GM06990 (cell line): Measurements from ENCODE around the gene CSMD2.

Experiments
- DNase-seq: peaks from one replicate; pipeline ENCODE4 v3.0.0-alpha.2; 2011; ENCODE audit not compliant: insufficient read length; ENCODE audit errors: extremely low read depth
- H3K27me3 ChIP-seq: replicated peaks from 2 replicates; pipeline ENCODE4 v1.6.0; 2011; ENCODE audit warnings: low read length; ENCODE audit not compliant: control insufficient read depth, insufficient read depth
- H3K36me3 ChIP-seq: 2 replicates; pipeline ENCODE4 v1.5.1; 2011; ENCODE audit warnings: low read length; ENCODE audit not compliant: control insufficient read depth, insufficient read depth
- H3K4me3 ChIP-seq: replicated peaks from 2 replicates; pipeline ENCODE4 v1.5.1; 2011; ENCODE audit warnings: low read depth, mild to moderate bottlenecking, control low read depth, low read length
- CTCF ChIP-seq: IDR thresholded peaks from 2 replicates; pipeline ENCODE4 v1.5.1; 2011; ENCODE audit warnings: low read length, control low read depth, mild to moderate bottlenecking, inconsistent platforms; ENCODE audit not compliant: insufficient read depth, poor library complexity, severe bottlenecking

CSMD2 gene

GRCh38 chr1:34002810-34003209 lies 162.2 kb downstream of the CSMD2 start:
- TF ChIP-seq CTCF: no peak
- DNase-seq: no peak
- Histone ChIP-seq H3K27me3 (no peaks in the 10 kb centered on the region; the same call in 1 of the 2 replicates), H3K36me3 (no peaks in the 10 kb centered on the region), H3K4me3 (no peak overlapping the region)

- TF ChIP-seq CTCF: no peak
- H3K27me3 ChIP-seq: no peaks in the 10 kb centered on the region
- no peak for DNase-seq
These were observed 167.6 kb downstream of the CSMD2 start for GRCh38 chr1:33997127-33998036.

GRCh38 chr1:33996281-33996680 lies 168.7 kb downstream of the CSMD2 start:
- Histone ChIP-seq H3K4me3 (no peak overlapping the region), H3K36me3 (no peaks in the 10 kb centered on the region), H3K27me3 (no peaks in the 10 kb centered on the region; the same call in 1 of the 2 replicates)
- no peak for DNase-seq
- no peak for TF ChIP-seq CTCF

More at GRCh38 chr1:33997127-33998036, 167.6 kb downstream of the CSMD2 start:
- Histone ChIP-seq H3K36me3 (no peaks in the 10 kb centered on the region), H3K4me3 (no peak overlapping the region)

- Histone ChIP-seq H3K27me3 (no peaks in the 10 kb centered on the region; the same call in 1 of the 2 replicates), H3K36me3 (no peaks in the 10 kb centered on the region), H3K4me3 (no peak overlapping the region)
- TF ChIP-seq CTCF: no peak
- DNase-seq: no peak
These were observed 171.7 kb downstream of the CSMD2 start for GRCh38 chr1:33993301-33993700.

GRCh38 chr1:33990281-33990680 lies 174.7 kb downstream of the CSMD2 start:
- no peak for TF ChIP-seq CTCF
- no peak for DNase-seq
- no peak overlapping the region for H3K4me3 ChIP-seq
- H3K27me3 ChIP-seq: no peaks in the 10 kb centered on the region; the same call in 1 of the 2 replicates
- H3K36me3 ChIP-seq: no peaks in the 10 kb centered on the region
